GM18502 (cell line): ENCODE measurements around the gene OR4D10.
"Not testable (repeated sequence)": the region's sequence is repeated elsewhere in the genome, so short reads cannot be mapped to it uniquely, and the experiment has no call there.

Experiments
- ATAC-seq: cut with Tn5 transposase; IDR thresholded peaks from one replicate; pipeline ENCODE4 v1.9.1; 2021; ENCODE audit warnings: mild to moderate bottlenecking; ENCODE audit not compliant: unreplicated experiment, poor library complexity

OR4D10 gene

GRCh38 chr11:59473015-59473414, at the start of gene OR4D10:
Gene OR4D10 (plus strand): TSS chr11:59473315. CDS start chr11:59477430, 4,115 bp downstream.
- no peak for ATAC-seq

DNA sequence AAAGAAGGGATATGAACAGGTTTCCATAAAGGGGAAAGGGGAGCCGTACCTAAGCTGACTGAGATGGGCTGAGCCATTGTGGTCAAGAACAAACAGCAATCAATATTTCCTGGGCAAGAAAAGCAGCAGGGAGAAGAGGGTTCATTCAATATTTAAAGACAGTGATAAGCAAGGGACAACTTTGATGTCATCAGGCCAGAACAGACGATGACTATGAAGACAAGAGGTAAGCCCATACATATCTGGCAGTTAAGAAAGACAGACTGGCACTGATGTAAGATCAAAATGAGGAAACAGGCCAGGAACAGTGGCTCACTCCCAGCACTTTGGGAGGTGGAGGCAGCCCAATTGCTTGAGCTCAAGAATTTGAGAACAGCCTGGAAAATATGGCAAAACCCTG, 49.3 kb upstream of the OR4D10 start:
- ATAC-seq: no peak

DNA sequence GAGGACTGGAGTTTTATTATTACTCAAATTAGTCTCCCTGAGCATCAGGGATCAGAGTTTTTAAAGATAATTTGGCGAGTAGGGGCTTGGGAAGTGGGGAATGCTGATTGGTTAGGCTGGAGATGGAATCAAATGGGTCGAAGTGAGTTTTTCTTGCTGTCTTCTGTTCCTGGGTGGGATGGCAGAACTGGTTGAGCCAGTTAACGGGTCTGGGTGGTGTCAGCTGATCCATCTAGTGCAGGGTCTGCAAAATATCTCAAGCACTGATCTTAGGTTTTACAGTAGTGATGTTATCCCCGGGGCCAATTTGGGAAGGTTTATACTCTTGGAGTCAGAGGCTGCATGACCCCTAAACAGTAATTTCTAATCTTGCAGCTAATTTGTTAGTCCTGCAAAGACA, 48.0 kb upstream of the OR4D10 start:
- no peak for ATAC-seq

- ATAC-seq: no peak
These were observed 46.6 kb upstream of the OR4D10 start, which contains the start of gene OR5A2 for GRCh38 chr11:59426361-59427067. Gene OR5A2 (minus strand): TSS chr11:59426413. CDS start chr11:59422953, 3,460 bp downstream.

- no peak for ATAC-seq
These were observed 46.1 kb upstream of the OR4D10 start for GRCh38 chr11:59427068-59427382.

- ATAC-seq: peak; percentile 85
These were observed 43.1 kb upstream of the OR4D10 start for GRCh38 chr11:59429924-59430516.

GRCh38 chr11:59436169-59436568, 36.9 kb upstream of the OR4D10 start, which contains the start of gene OR5A1:
Gene OR5A1 (plus strand): TSS chr11:59436469. CDS start chr11:59443169, 6,700 bp downstream.
- no peak for ATAC-seq

DNA sequence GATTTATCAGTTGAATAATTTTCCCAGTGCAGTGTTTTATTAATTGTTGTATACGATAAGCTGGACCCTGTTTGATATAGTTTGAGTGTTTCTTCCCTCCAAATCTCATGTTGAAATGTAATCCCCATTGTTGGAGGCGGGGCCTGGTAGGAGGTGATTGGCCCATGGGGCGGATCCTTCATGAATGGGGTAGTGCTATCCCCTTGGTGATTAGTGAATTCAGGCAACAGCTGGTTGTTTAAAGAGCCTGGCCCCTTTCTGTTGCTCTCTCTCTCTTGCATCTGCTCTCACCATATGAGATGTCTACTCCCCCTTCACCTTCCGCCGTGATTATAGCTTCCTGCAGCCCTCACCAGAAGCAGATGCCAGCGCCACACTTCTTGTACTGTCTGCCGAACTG, 35.3 kb upstream of the OR4D10 start:
- ATAC-seq: no peak

DNA sequence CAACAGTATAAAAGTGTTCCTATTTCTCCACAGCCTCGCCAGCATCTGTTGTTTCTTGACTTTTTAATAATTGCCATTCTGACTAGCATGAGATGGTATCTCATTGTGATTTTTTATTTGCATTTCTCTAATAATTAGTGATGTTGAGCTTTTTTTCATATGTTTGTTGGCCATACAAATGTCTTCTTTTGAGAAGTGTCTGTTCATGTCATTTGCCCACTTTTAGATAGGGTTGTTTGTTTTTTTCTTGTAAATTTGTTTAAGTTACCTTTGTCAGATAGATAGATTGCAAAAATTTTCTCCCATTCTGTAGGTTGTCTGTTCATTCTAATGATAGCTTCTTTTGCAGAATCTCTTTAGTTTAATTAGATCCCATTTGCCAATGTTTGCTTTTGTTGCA, 27.5 kb upstream of the OR4D10 start:
- not testable (repeated sequence) for ATAC-seq

DNA sequence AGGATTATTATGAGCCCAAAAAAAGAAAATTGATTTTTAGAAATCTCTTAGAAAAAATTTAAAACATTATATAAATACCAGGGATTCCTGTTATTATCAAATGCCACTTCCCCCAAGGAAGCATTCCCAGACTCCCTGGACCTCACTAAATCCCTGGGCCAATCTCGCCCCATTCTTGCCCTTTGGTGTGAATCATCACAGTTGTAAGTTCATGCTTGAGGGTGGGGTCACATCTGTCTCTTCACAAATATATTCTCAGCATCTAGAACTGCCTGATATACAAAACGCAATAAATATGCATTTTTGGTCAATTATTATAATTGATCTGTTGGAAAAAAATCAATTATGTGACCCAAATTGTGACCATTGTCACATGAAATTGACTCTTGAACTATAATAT, 24.6 kb upstream of the OR4D10 start:
- ATAC-seq: no peak

- no peak for ATAC-seq
These were observed 16.5 kb upstream of the OR4D10 start, which contains the start of gene OR4D6 for GRCh38 chr11:59456661-59457060. Gene OR4D6 (plus strand): TSS chr11:59456961. CDS start chr11:59456961, 0 bp downstream.

DNA sequence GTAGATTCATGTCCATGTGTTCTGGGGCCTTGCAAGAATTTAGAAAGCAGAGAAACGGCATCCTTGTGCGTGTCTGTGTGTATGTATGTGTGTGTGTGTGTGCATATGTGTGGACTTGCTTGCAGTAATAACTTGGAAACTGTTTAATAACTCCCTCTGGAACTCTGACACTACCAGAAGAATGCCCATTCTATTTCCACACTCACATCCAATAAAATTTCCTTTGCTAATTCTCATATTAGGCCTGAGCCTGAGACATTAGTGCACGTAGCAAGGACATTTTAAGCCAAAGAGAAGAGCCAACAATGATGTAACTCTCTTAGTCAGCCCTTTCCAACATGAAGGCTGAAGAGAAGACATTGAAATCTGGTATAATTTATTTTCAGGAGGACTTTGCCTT, 13.2 kb upstream of the OR4D10 start:
- ATAC-seq: no peak

DNA sequence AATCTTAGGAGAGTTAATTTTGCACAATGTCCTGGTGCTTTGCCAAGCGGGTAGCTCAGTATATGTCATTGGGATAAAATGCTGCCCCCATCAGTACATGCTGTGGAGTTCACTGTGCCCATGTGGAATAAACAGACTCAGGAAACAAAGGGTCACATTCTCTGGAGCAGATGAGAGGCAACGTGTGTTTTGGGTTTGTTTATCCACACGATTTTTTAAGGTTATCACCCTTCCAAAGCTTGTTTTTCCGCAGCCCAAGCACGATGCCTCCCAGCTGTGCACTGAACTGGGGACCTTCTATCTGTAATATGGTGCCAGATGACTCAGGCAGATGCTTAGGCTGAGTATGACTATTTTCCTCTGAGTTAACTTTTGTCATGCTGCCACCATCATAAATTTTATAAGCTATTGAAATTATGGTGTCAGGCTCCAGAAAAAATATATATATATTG, 9.9 kb upstream of the OR4D10 start:
- no peak for ATAC-seq

GRCh38 chr11:59475176-59475575, 2.1 kb downstream of the OR4D10 start:
- ATAC-seq: no peak

GRCh38 chr11:59479906-59480305, 6.8 kb downstream of the OR4D10 start:
- no peak for ATAC-seq

DNA sequence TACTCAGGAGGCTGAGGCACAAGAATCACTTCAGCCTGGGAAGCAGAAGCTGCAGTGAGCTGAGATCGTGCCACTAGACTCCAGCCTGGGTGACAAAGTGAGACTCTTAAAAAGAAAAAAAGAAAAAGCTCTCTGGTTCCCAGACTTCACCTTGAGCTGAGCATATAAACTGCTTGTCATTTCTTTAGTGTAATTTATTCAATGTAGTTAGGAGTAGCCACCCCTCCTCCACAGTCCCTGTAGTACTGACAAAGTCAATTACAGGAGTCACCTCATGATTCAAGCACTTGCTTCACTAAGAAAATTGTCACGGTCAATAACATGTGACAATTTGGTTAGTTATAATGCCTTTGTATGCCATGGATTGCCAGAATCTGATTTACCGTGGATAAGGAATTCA, 7.2 kb downstream of the OR4D10 start:
- no peak for ATAC-seq

- ATAC-seq: peak; percentile 66
These were observed 28.8 kb downstream of the OR4D10 start for GRCh38 chr11:59501931-59502330.

DNA sequence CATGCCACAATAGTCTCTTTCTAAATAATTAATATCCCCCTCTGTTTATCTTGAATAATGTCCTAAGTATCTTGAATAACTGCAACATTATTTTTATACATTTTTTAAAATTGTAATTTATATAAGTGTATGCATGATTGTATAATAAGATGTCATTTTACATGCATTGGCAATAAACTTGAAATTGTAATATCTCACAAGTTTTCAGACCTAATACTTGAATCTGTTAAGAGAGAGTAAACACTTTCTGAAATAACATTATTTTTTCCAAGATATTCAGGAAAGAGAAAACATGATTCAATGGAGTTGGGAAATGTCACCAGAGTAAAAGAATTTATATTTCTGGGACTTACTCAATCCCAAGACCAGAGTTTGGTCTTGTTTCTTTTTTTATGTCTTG, 30.2 kb downstream of the OR4D10 start, which contains the start of gene OR4D11:
Gene OR4D11 (plus strand): TSS at position 301 of the 400 bp plus-strand sequence. CDS start 0 bp downstream, at position 301.
- ATAC-seq: no peak

DNA sequence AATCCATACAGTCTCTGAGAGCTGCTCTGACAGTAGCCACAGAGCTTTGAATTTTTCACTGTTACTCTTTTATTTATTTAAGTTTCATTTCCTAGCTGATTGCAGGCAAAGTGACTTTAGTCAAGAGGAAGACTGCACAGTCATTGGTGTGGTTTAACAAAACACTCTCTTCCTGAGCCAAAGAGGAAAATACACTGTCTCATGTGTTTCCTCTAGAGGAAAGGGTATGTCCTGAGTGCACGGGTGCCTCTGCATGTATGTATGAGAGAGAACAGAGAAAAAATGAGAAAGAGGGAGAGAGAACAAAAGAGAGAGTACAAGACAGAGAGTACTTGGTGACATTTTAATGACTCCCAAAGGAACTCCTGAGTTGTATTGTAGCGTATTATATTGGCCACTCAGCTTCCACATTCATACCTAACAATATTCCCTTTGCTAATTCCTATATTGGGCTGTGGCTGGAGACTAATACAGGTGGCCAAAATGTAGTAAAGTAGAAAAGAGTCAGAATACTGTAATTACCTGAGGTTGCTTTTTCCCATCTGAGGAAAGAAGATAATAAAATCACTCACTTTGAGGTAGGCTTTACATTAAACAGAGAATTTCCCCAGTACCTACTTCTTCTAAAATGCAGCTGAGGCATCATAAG, 38.0 kb downstream of the OR4D10 start, which contains the start of gene OR4D9:
Gene OR4D9 (plus strand): TSS at position 599 of the 649 bp plus-strand sequence. CDS start 3,374 bp downstream, outside the sequence.
- ATAC-seq: no peak

DNA sequence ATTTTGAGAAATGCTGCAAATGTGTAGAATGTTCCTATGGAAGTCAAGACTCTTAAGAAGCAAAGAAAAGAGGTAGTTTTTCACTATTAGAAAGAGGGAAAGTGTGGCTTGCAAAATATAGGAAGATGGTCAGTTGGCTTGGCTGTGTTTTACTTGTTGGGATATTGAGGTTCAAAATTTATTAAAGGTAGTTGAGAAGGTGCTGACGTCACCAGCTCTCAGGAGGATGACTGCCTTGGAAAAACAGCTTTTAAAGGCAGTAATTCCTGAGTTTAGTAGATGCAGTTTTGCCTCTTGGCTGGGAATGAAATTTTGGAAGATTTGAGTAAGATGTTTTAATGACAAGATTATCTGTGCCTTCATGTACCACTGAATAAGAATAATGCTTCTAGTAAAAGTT, 38.6 kb downstream of the OR4D10 start:
- no peak for ATAC-seq

DNA sequence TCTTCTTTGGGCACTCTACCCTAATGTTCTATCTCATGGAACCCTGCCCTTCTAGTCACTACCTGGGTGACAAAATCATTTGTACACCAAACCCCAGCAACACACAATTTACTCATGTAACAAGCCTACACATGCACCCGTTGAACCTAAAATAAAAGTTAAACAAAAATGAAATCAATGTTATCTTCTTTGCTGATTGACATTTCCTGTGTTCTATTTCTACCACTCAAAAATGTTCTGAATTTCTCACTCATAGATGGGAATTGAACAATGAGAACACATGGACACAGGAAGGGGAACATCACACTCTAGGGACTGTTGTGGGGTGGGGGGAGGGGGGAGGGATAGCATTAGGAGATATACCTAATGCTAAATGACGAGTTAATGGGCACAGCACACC, 47.0 kb downstream of the OR4D10 start:
- not testable (repeated sequence) for ATAC-seq
